Choroid plexus epithelial cell (primary cell): Measurements from ENCODE around the gene TEAD2.
A peak's percentile ranks its signal among the peaks of the same experiment; 100 is the strongest.

Source experiments
- DNase-seq: peaks from one replicate; pipeline ENCODE4 v3.0.0-alpha.2; 2010; ENCODE audit warnings: low read depth
- H3K4me3 ChIP-seq: 2 replicates; pipeline ENCODE4 v1.5.1; 2011; ENCODE audit warnings: low read depth, mild to moderate bottlenecking, control low read depth, low read length, moderate library complexity
- TF ChIP-seq, protein P1 (sequence below): conservative IDR thresholded peaks from 2 replicates; pipeline ENCODE4 v1.5.1; 2011; ENCODE audit warnings: low read depth, mild to moderate bottlenecking, control low read depth, inconsistent platforms, low read length, moderate library complexity

Gene TEAD2

DNA sequence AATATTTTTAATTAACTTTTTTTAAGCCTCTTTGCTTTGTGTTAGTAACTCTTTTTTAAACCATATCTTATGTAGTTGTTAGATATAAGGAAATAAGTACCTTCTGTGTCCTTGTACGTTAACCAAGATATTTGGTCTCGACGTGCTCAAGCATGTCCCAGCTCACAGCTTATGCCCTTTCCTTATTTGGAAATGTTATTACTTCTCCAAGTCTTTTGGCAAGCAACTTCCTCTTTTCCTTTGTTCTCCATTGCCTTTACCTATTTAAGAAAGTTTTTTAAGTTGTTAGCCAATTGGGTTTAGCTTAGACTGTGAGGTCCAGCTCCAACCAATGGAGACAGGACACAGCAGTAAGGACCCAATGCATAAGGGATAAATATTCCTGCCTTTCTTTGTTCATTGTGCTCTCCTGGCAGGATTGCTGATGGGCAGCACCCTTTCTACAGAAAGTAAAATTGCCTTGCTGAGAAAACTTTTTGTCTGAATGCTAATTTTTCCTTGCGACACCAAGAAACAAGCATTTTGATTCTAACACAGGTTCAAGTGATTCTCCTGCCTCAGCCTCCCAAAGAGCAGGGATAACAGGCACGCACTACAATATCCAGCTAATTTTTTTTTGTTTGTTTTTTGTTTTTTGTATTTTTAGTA lies 6.6 kb upstream of the TEAD2 start:
- TF ChIP-seq, protein P1, sequence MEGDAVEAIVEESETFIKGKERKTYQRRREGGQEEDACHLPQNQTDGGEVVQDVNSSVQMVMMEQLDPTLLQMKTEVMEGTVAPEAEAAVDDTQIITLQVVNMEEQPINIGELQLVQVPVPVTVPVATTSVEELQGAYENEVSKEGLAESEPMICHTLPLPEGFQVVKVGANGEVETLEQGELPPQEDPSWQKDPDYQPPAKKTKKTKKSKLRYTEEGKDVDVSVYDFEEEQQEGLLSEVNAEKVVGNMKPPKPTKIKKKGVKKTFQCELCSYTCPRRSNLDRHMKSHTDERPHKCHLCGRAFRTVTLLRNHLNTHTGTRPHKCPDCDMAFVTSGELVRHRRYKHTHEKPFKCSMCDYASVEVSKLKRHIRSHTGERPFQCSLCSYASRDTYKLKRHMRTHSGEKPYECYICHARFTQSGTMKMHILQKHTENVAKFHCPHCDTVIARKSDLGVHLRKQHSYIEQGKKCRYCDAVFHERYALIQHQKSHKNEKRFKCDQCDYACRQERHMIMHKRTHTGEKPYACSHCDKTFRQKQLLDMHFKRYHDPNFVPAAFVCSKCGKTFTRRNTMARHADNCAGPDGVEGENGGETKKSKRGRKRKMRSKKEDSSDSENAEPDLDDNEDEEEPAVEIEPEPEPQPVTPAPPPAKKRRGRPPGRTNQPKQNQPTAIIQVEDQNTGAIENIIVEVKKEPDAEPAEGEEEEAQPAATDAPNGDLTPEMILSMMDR = no peak
- DNase-seq = no peak
- H3K4me3 ChIP-seq = no peak overlapping the region

DNA sequence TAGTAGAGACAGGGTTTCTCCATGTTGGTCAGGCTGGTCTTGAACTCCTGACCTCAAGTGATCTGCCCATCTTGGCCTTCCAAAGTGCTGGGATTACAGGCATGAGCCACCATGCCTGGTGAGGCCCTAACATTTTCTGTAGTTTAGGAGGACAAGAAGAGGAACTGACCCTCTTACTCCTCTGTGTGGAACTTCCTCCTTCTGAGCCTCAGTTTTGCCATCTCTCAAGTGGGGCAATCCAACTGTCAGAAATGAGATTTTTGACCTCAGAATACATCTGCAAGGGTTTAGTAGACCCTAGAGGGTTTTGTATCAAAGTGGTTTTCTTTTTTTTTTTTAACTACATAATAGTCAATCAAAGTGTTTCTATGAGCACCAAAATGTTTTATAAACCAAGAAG lies 3.9 kb upstream of the TEAD2 start:
- TF ChIP-seq, protein P1 = no peak
- DNase-seq = no peak
- H3K4me3 ChIP-seq = no peak overlapping the region

DNA sequence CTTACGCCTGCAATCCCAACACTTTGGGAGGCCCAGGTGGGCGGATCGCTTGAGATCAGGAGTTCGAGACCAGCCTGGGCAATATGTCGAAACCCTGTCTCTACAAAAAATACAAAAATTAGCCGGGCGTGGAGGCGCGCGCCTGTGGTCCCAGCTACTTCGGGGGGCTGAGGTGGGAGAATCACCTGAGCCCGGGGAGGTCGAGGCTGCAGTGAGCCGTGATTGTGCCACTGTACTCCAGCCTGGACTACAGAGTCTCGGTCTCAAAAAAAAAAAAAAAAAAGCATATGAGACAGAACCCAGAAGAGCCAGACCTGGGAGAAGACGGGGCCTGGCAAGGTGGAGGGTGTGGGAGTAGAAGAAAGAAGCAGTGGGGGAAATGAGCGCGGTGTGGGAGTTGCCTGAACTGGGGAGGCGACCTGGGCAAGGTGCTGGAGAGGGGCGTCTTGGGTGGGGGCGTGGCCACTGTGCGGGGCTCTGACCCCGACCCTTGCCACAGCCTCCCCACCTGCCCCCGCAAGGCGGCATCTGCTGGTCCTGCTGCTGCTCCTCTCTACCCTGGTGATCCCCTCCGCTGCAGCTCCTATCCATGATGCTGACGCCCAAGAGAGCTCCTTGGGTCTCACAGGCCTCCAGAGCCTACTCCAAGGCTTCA lies 2.0 kb upstream of the TEAD2 start:
- no peak for DNase-seq
- peak overlapping the region; percentile 37 for H3K4me3 ChIP-seq
- TF ChIP-seq, protein P1 = no peak

DNA sequence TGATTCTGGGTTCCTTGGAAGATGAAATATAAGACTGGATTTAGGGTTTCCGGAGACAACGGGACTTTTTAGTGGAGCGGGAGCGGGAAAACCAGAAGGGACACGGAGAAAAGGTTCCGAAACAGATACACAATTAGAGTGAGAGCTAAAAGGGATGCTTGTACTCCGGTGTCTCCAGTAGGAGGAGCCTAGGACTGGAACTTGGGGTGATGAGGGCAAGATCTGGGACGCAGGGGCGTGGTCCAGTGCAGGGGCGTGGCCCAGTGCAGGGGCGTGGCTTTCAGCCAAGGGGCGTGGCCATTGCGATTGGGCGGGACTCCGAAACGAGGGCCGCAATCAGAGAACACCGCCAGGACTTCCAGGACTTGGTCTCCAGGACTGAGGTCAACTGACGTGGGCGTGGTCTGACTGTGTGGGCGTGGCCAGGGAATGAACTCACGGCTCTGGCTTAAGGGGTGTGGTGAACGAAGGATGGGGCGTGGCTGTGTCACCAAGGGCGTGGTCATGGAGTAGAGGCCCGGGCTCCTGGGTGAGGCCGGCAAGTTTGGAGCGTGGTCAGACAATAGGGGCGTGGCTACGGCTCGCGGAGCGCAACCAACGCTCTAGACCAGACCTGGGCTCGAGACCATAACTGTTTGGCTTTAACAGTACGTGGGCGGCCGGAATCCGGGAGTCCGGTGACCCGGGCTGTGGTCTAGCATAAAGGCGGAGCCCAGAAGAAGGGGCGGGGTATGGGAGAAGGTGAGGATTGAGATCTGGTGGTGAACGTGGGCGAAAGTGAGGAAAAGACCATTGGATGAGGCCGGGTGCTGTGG lies 1.3 kb upstream of the TEAD2 start, which contains the start of gene DKKL1:
Gene DKKL1, plus strand, starts transcription at position 610 of the 815 bp plus-strand sequence. Its CDS starts 122 bp downstream, at position 732.
- peak within 1 kb of the TSS; percentile 84 for H3K4me3 ChIP-seq
- TF ChIP-seq, protein P1 = peak; percentile 12
- DNase-seq = peak; percentile 100

DNA sequence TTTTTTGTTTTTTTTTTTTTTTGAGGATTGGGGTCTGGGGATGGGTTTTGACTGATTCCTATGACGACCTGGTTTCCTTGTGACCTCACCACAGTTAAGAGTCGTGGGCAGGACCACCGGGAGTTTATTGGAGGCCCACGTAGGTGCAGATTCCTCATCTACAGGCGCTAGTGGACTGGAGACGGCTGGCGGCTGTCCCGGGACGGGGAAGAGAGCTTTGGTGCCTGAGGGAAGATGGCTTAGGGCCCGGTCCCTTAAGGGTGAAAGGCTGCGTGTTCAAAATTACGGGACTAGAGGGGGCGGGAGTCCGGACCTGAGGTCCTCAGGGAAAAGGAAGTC lies 682 bp upstream of the TEAD2 start:
- H3K4me3 ChIP-seq = peak overlapping the region; percentile 84
- TF ChIP-seq, protein P1 = no peak
- DNase-seq = peak; percentile 36

DNA sequence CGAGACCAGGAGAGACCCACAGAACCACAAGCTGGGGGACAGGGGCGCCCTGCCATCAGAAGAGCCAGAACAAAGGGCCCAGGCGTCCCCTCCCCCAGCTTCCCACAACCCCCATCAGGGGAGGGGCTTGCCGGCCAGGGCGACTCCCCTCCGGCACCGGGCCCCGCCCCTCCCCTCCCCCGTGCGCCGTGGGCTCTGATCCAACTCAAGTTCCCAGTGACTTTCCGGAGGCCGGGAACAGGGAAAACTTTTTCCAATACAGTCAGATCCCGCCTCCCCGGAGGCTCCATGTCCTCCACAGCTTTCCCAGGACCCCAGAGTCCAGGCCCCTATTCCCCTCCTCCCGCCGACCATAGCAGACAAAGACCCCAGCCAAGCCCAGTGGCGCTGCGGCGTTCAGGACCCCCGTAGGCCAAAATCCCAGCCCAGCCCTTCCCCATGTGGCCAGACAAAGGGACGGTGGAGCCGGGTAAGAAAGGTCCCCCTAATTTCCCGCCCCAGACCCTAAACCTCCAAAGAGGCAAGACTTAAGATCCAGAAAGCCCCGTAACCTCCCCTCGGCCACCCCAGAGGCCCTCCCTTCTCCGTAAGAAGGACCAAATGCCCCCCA lies 673 bp downstream of the TEAD2 start:
- peak; percentile 76 for DNase-seq
- TF ChIP-seq, protein P1 = no peak
- H3K4me3 ChIP-seq = peak overlapping the region; percentile 84
